GM12878 (cell line): ENCODE data around the gene OR6P1. TPM values are rescaled to one million over a fixed set of nuclear protein-coding genes. Genes with fewer than 3 reads are reported as not detected.

Experiments used
- ATAC-seq: fragments of 200-7000 bp; cut with Tn5 transposase; 3 replicates; pipeline ENCODE4 v1.9.1; 2020; ENCODE audit warnings: mild to moderate bottlenecking, moderate library complexity
- BruUV-seq: library from RNA; stranded (reverse); fragments of 400-500 nt; replicated peaks from 2 replicates; lab custom pipeline; 2021; lab: Mats Ljungman, UMichigan
- CTCF ChIA-PET: fragments of 300-600 bp; sonication (Branson Sonifier 250); formaldehyde crosslinking; extraction: SDS; loops from one replicate; lab custom pipeline; 2021; ENCODE audit warnings: inconsistent platforms; lab: Yijun Ruan, JAX
- POLR2A ChIA-PET: fragments of 350-600 bp; formaldehyde crosslinking; extraction: SDS; loops from one replicate; lab custom pipeline; 2021; ENCODE audit warnings: inconsistent platforms; lab: Charles Lee
- RAD21 ChIA-PET: fragments of 300-600 bp; sonication (Branson Sonifier 250); formaldehyde crosslinking; loops from one replicate; lab custom pipeline; 2023; ENCODE audit warnings: antibody characterized with exemption; ENCODE audit not compliant: unreplicated experiment; lab: Charles Lee
- SMC1A ChIA-PET: fragments of 300-600 bp; sonication (Branson Sonifier 250); formaldehyde crosslinking; loops from one replicate; lab custom pipeline; 2023; ENCODE audit not compliant: unreplicated experiment, uncharacterized antibody; lab: Charles Lee
- DNase-seq: peaks from one replicate; pipeline ENCODE4 v3.0.0-alpha.2; 2011; ENCODE audit warnings: low read depth, low spot score
- FAIRE-seq: peaks from 3 replicates; lab custom pipeline; 2011; peaks lifted over from hg19 to GRCh38; lab: Jason Lieb, UNC
- H2AFZ ChIP-seq: 2 replicates; pipeline ENCODE4 v1.6.0; 2011; ENCODE audit warnings: low read depth, low read length, control low read depth; ENCODE audit not compliant: control insufficient read depth
- H3K27ac ChIP-seq: 2 replicates; pipeline ENCODE4 v1.5.1; 2011; ENCODE audit warnings: control low read depth; ENCODE audit not compliant: control insufficient read depth, insufficient read depth
- H3K27me3 ChIP-seq, 2 experiments: replicated peaks in 1 of 2; 2 replicates each; pipeline versions ENCODE4 v1.6.0 to v1.6.1; 2011; ENCODE audit warnings: low read length in 1 of 2; ENCODE audit not compliant: control insufficient read depth in 2 of 2, insufficient read depth in 2 of 2
- H3K36me3 ChIP-seq, 2 experiments: 2 replicates each; pipeline ENCODE4 v1.5.1; 2011; ENCODE audit warnings: low read length in 1 of 2; ENCODE audit not compliant: control insufficient read depth in 2 of 2, insufficient read depth in 2 of 2
- H3K4me1 ChIP-seq: 2 replicates; pipeline ENCODE4 v1.6.1; 2011; ENCODE audit warnings: mild to moderate bottlenecking, low read length, moderate library complexity, mixed read lengths; ENCODE audit not compliant: control insufficient read depth, insufficient read depth
- H3K4me2 ChIP-seq: 2 replicates; pipeline ENCODE4 v1.6.0; 2011; ENCODE audit warnings: control low read depth; ENCODE audit not compliant: control insufficient read depth, insufficient read depth
- H3K4me3 ChIP-seq: fragments of 200-600 bp; sonication (generic); 2 replicates; pipeline ENCODE4 v1.5.1; 2016
- H3K79me2 ChIP-seq: 2 replicates; pipeline ENCODE4 v1.6.0; 2011; ENCODE audit warnings: low read length; ENCODE audit not compliant: control insufficient read depth, insufficient read depth
- H3K9ac ChIP-seq: 2 replicates; pipeline ENCODE4 v1.8.0; 2011; ENCODE audit warnings: low read length, control low read depth, mixed read lengths; ENCODE audit not compliant: control insufficient read depth, insufficient read depth
- H3K9me3 ChIP-seq: replicated peaks from 3 replicates; pipeline ENCODE4 v1.5.1; 2011; ENCODE audit warnings: mild to moderate bottlenecking, low read length; ENCODE audit not compliant: control insufficient read depth, insufficient read depth
- H4K20me1 ChIP-seq: 2 replicates; pipeline ENCODE4 v1.6.0; 2011; ENCODE audit not compliant: control insufficient read depth, insufficient read depth
- CBX5 ChIP-seq: sonication (generic); IDR thresholded peaks from 2 replicates; pipeline ENCODE4 v1.6.1; 2016; ENCODE audit warnings: low read depth, moderate library complexity, mild to moderate bottlenecking, inconsistent platforms
- HCFC1 ChIP-seq: fragments of 150-350 bp; IDR thresholded peaks from 2 replicates; pipeline ENCODE4 v1.6.1; 2014; ENCODE audit warnings: low read length
- JUND ChIP-seq: IDR thresholded peaks from 2 replicates; pipeline ENCODE4 v1.6.1; 2012; ENCODE audit warnings: low read depth, mild to moderate bottlenecking, low read length, improper control_type of control experiment, moderate library complexity
- KAT2A ChIP-seq: conservative IDR thresholded peaks from 2 replicates; pipeline ENCODE4 v1.6.1; 2011; ENCODE audit warnings: low read depth, low read length; ENCODE audit not compliant: control insufficient read depth
- NFXL1 ChIP-seq: fragments of 450-650 bp; IDR thresholded peaks from 2 replicates; pipeline ENCODE4 v1.6.1; 2017; ENCODE audit warnings: antibody characterized with exemption, mild to moderate bottlenecking, borderline replicate concordance
- NRF1 ChIP-seq: conservative IDR thresholded peaks from 2 replicates; pipeline ENCODE4 v1.6.1; 2011; ENCODE audit warnings: mild to moderate bottlenecking, low read depth, low read length, improper control_type of control experiment
- RFX5 ChIP-seq: IDR thresholded peaks from 2 replicates; pipeline ENCODE4 v1.6.1; 2011; ENCODE audit warnings: low read depth, low read length, improper control_type of control experiment
- SREBF1 ChIP-seq: IDR thresholded peaks from 2 replicates; pipeline ENCODE4 v1.6.1; 2012; ENCODE audit warnings: mild to moderate bottlenecking, low read length
- ZSCAN29 ChIP-seq: fragments of 450-650 bp; IDR thresholded peaks from 2 replicates; pipeline ENCODE4 v1.6.1; 2017; ENCODE audit warnings: mild to moderate bottlenecking, moderate library complexity
- WGBS: methylation state at CpG from one replicate; pipeline ENCODE4 v1.1.6; 2016; ENCODE audit warnings: low lambda C conversion rate; ENCODE audit not compliant: insufficient replicate concordance, insufficient coverage; ENCODE audit errors: missing lambda C conversion rate; 5-methylcytosine and 5-hydroxymethylcytosine counted together
- in situ Hi-C: fragments of 300-500 bp; cut with MboI; formaldehyde crosslinking; loops from 9 replicates; pipeline ENCODE4 v1.14.3; 2018; ENCODE audit warnings: mixed read lengths
- intact Hi-C: fragments of 100-400 bp; cut with micrococcal nuclease; formaldehyde crosslinking; loops from one replicate; pipeline ENCODE4 v1.14.2; 2022; ENCODE audit not compliant: unreplicated experiment
- polyA plus RNA-seq, 11 experiments: library from polyadenylated mRNA; depleted of rRNA in 4 of 11; unstranded in 6 of 11; stranded (reverse) in 5 of 11; fragments of >200 nt; fragmentation: Nextera tagmentation in 4 of 11; fragmentation: Illumina TruSeq in 1 of 11; extraction: Ambion mirVana in 4 of 11; extraction: Trizol in 1 of 11; gene quantifications; 1 replicate in 1 of 11; 2 replicates in 10 of 11; pipeline versions ENCODE4 v1.2.1 to v1.2.3, GENCODE V29; 2011 to 2016; ENCODE audit warnings: inconsistent platforms in 2 of 11, missing spikeins in 2 of 11, low read depth in 1 of 11
- total RNA-seq, 4 experiments: library from RNA; depleted of rRNA in 3 of 4; stranded (reverse); fragments of >200 nt in 3 of 4; fragmentation: Illumina TruSeq in 1 of 4; extraction: Trizol in 1 of 4; gene quantifications; 2 replicates each; pipeline versions ENCODE4 v1.2.1 to v1.2.3, GENCODE V29; 2013 to 2021
- TF ChIP-seq, protein P1 (sequence below): IDR thresholded peaks from 2 replicates; pipeline ENCODE4 v1.6.1; 2012; ENCODE audit warnings: low read length, inconsistent platforms
- TF ChIP-seq, protein P2 (sequence below): fragments of 450-650 bp; conservative IDR thresholded peaks from 2 replicates; pipeline ENCODE4 v1.6.1; 2017; ENCODE audit warnings: mild to moderate bottlenecking, moderate library complexity
- TF ChIP-seq, protein P3 (sequence below): fragments of 450-650 bp; IDR thresholded peaks from 2 replicates; pipeline ENCODE4 v1.6.1; 2017; ENCODE audit warnings: mild to moderate bottlenecking, moderate library complexity

Gene OR6P1
- total and polyA plus RNA-seq, 10 of the 15 experiments (the other 5 are each of a cell fraction or from before 2014, with no cell fraction given), result not detected

DNA sequence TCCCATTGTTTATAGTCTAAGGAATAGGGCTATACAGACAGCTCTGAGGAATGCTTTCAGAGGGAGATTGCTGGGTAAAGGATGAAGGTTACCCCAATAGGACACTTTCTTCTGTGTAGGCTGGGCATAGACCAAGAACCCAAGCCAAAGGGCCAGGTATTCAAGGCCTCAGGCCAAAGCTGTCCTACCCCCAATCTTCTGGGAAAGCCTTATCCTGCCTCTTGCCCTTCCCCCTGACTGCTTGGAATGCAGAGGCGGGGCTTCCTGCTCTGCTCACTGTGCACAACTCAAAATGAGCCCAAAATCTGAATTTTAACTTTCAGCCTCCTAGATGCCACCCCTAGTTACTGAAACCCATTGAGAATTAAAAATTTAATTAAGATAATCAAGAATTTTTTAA is 36.9 kb upstream of the OR6P1 start:
- FAIRE-seq (no peak), ATAC-seq (no peak), DNase-seq (no peak)
- no peaks in the 10 kb centered on the region for H4K20me1 ChIP-seq
- no peaks in the 10 kb centered on the region for H3K79me2 ChIP-seq
- no peaks in the 10 kb centered on the region for H3K9me3 ChIP-seq
- in situ Hi-C loops, result no loop called here
- POLR2A ChIA-PET, result no interaction called here
- no peak overlapping the region for H3K4me2 ChIP-seq
- H3K27ac ChIP-seq, result no peak overlapping the region
- CTCF ChIA-PET, result interaction anchor here (0.5 to 0.7 kb wide), 2 partner anchors 12 to 571 kb away, joined by 3 read pairs; no protein-coding TSS in a partner anchor
- no peaks in the 10 kb centered on the region for H3K27me3 ChIP-seq
- BruUV-seq, result no TSS peak
- 0% methylated on average over 1 of the region's 1 CpG for WGBS
- no peaks in the 10 kb centered on the region for H3K4me1 ChIP-seq
- H3K9ac ChIP-seq, result no peak overlapping the region
- H3K36me3 ChIP-seq, result no peaks in the 10 kb centered on the region
- H2AFZ ChIP-seq, result no peak overlapping the region
- TF ChIP-seq, protein P1, sequence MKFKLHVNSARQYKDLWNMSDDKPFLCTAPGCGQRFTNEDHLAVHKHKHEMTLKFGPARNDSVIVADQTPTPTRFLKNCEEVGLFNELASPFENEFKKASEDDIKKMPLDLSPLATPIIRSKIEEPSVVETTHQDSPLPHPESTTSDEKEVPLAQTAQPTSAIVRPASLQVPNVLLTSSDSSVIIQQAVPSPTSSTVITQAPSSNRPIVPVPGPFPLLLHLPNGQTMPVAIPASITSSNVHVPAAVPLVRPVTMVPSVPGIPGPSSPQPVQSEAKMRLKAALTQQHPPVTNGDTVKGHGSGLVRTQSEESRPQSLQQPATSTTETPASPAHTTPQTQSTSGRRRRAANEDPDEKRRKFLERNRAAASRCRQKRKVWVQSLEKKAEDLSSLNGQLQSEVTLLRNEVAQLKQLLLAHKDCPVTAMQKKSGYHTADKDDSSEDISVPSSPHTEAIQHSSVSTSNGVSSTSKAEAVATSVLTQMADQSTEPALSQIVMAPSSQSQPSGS, result no peak
- TF ChIP-seq, protein P2, sequence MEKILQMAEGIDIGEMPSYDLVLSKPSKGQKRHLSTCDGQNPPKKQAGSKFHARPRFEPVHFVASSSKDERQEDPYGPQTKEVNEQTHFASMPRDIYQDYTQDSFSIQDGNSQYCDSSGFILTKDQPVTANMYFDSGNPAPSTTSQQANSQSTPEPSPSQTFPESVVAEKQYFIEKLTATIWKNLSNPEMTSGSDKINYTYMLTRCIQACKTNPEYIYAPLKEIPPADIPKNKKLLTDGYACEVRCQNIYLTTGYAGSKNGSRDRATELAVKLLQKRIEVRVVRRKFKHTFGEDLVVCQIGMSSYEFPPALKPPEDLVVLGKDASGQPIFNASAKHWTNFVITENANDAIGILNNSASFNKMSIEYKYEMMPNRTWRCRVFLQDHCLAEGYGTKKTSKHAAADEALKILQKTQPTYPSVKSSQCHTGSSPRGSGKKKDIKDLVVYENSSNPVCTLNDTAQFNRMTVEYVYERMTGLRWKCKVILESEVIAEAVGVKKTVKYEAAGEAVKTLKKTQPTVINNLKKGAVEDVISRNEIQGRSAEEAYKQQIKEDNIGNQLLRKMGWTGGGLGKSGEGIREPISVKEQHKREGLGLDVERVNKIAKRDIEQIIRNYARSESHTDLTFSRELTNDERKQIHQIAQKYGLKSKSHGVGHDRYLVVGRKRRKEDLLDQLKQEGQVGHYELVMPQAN, result no peak
- TF ChIP-seq NRF1 (no peak), SREBF1 (no peak), CBX5 (no peak), ZSCAN29 (no peak), RFX5 (no peak), JUND (no peak), NFXL1 (no peak), HCFC1 (no peak), KAT2A (no peak)
- TF ChIP-seq, protein P3, sequence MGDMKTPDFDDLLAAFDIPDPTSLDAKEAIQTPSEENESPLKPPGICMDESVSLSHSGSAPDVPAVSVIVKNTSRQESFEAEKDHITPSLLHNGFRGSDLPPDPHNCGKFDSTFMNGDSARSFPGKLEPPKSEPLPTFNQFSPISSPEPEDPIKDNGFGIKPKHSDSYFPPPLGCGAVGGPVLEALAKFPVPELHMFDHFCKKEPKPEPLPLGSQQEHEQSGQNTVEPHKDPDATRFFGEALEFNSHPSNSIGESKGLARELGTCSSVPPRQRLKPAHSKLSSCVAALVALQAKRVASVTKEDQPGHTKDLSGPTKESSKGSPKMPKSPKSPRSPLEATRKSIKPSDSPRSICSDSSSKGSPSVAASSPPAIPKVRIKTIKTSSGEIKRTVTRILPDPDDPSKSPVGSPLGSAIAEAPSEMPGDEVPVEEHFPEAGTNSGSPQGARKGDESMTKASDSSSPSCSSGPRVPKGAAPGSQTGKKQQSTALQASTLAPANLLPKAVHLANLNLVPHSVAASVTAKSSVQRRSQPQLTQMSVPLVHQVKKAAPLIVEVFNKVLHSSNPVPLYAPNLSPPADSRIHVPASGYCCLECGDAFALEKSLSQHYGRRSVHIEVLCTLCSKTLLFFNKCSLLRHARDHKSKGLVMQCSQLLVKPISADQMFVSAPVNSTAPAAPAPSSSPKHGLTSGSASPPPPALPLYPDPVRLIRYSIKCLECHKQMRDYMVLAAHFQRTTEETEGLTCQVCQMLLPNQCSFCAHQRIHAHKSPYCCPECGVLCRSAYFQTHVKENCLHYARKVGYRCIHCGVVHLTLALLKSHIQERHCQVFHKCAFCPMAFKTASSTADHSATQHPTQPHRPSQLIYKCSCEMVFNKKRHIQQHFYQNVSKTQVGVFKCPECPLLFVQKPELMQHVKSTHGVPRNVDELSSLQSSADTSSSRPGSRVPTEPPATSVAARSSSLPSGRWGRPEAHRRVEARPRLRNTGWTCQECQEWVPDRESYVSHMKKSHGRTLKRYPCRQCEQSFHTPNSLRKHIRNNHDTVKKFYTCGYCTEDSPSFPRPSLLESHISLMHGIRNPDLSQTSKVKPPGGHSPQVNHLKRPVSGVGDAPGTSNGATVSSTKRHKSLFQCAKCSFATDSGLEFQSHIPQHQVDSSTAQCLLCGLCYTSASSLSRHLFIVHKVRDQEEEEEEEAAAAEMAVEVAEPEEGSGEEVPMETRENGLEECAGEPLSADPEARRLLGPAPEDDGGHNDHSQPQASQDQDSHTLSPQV, result no peak
- SMC1A ChIA-PET, result no interaction called here
- intact Hi-C loops, result no loop called here
- RAD21 ChIA-PET, result no interaction called here
- H3K4me3 ChIP-seq, result no peak overlapping the region
